HG03159 (cell line): Measurements from ENCODE around the gene LPAR5.

Experiments
- ATAC-seq: cut with Tn5 transposase; IDR thresholded peaks from one replicate; pipeline ENCODE4 v1.9.1; 2021; ENCODE audit warnings: mild to moderate bottlenecking, moderate library complexity; ENCODE audit not compliant: unreplicated experiment

Gene LPAR5

GRCh38 chr12:6639151-6639801, 3.5 kb upstream of the LPAR5 start:
- no peak for ATAC-seq

GRCh38 chr12:6638305-6638704, 2.5 kb upstream of the LPAR5 start:
- ATAC-seq: no peak

- ATAC-seq: peak; percentile 40
Measured at GRCh38 chr12:6635375-6635855, 344 bp downstream of the LPAR5 start.

GRCh38 chr12:6632026-6632983, 3.5 kb downstream of the LPAR5 start:
- ATAC-seq: no peak

GRCh38 chr12:6631549-6631961, 4.2 kb downstream of the LPAR5 start:
- ATAC-seq: no peak

- ATAC-seq: no peak
Measured at GRCh38 chr12:6630736-6631135, 5.0 kb downstream of the LPAR5 start.

- no peak for ATAC-seq
Measured at GRCh38 chr12:6627616-6628015, 8.1 kb downstream of the LPAR5 start.

- ATAC-seq: no peak
Measured at GRCh38 chr12:6626654-6627283, 9.0 kb downstream of the LPAR5 start.

GRCh38 chr12:6620885-6621274, 14.9 kb downstream of the LPAR5 start:
- ATAC-seq: no peak

GRCh38 chr12:6620137-6620884, 15.4 kb downstream of the LPAR5 start:
- ATAC-seq: no peak

GRCh38 chr12:6618483-6619225, 17.1 kb downstream of the LPAR5 start:
- no peak for ATAC-seq

- no peak for ATAC-seq
Measured at GRCh38 chr12:6615802-6616201, 20.0 kb downstream of the LPAR5 start.

GRCh38 chr12:6614513-6615172, 21.1 kb downstream of the LPAR5 start:
- no peak for ATAC-seq

GRCh38 chr12:6613776-6614512, 21.8 kb downstream of the LPAR5 start:
- ATAC-seq: no peak

- ATAC-seq: no peak
Measured at GRCh38 chr12:6613015-6613775, 22.6 kb downstream of the LPAR5 start.

GRCh38 chr12:6612652-6613014, 23.1 kb downstream of the LPAR5 start:
- ATAC-seq: no peak

- no peak for ATAC-seq
Measured at GRCh38 chr12:6612247-6612646, 23.5 kb downstream of the LPAR5 start.

- ATAC-seq: no peak
Measured at GRCh38 chr12:6608592-6609281, 27.0 kb downstream of the LPAR5 start.
